Fibroblast of villous mesenchyme (primary cell): ENCODE data around the gene SOBP. TPM values are rescaled to one million over a fixed set of nuclear protein-coding genes. Genes with fewer than 3 reads are reported as not detected.

ENCODE experiments used
- DNase-seq: peaks from one replicate; pipeline ENCODE4 v3.0.0-alpha.2; 2010; ENCODE audit warnings: low read depth
- H3K4me3 ChIP-seq: 2 replicates; pipeline ENCODE4 v1.5.1; 2011; ENCODE audit warnings: low read depth, mild to moderate bottlenecking, low read length
- total RNA-seq: library from RNA; depleted of rRNA; stranded (reverse); fragments of >200 nt; gene quantifications from 2 replicates; pipeline ENCODE4 v1.2.3, GENCODE V29; 2012
- TF ChIP-seq, protein P1 (sequence below): IDR thresholded peaks from 2 replicates; pipeline ENCODE4 v1.5.1; 2012; ENCODE audit warnings: low read depth, mild to moderate bottlenecking, low read length; ENCODE audit not compliant: insufficient read depth

Gene SOBP
- total RNA-seq, 1 donor, result 1.3 TPM

DNA sequence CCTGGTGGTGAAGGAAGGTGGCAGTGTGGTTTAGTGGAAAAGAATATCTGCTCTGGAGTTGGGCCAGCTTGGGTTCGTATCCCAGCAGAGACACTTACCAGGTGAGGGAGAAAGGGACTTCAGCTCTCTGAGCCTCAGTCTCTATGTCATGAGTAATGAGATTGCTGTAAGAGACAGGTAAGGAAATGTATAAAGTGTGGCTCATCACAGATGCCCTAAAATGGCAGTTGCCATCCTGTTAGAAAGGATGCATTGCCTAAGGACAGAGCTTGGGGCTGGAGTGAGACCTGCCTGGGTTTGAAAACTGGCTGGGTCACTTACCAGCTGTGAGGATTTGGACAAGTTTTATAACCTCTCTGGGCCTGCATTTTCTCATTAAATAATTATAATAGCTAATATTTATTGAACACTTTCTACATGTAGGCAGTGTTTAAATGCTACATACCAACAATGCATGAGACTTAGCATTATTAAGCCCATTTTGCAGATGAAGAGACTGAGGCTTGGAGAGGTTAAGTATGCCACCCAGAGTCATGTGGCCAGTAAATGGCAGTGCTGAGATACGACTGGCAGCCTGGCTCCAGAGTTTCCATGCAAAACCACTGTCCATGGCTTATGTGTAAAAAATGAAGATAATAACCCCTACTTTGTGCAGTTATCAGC lies 157.0 kb downstream of the SOBP start:
- H3K4me3 ChIP-seq, result no peak overlapping the region
- TF ChIP-seq, protein P1, sequence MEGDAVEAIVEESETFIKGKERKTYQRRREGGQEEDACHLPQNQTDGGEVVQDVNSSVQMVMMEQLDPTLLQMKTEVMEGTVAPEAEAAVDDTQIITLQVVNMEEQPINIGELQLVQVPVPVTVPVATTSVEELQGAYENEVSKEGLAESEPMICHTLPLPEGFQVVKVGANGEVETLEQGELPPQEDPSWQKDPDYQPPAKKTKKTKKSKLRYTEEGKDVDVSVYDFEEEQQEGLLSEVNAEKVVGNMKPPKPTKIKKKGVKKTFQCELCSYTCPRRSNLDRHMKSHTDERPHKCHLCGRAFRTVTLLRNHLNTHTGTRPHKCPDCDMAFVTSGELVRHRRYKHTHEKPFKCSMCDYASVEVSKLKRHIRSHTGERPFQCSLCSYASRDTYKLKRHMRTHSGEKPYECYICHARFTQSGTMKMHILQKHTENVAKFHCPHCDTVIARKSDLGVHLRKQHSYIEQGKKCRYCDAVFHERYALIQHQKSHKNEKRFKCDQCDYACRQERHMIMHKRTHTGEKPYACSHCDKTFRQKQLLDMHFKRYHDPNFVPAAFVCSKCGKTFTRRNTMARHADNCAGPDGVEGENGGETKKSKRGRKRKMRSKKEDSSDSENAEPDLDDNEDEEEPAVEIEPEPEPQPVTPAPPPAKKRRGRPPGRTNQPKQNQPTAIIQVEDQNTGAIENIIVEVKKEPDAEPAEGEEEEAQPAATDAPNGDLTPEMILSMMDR, result no peak

DNA sequence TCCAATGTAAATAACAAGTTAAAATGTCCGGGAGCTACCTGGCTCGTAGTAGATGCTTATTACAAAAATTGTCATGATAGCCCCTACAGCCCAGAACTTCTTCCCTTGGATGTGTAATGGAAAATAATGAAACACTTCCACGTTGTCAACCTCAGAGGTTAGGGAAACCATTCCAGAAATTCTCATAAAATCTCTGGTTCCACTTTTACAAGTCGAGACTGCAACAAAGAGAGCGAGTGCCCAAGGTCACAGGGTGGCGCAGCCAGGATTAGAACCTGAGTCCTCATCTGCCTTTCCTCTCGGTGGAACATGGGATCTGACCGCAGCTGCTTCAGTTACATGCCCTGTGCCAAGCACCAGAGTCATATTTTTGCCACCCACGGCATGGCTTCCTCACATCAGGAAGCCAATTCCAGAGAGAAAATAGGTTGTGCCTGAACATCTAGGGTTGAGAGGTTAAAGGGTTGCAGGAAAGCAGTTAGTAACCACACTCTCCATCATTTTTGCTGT lies 157.6 kb downstream of the SOBP start:
- DNase-seq, result no peak
- no peak overlapping the region for H3K4me3 ChIP-seq
- TF ChIP-seq, protein P1, result no peak

More for the DNA sequence above, 157.0 kb downstream of the SOBP start:
- no peak for DNase-seq

DNA sequence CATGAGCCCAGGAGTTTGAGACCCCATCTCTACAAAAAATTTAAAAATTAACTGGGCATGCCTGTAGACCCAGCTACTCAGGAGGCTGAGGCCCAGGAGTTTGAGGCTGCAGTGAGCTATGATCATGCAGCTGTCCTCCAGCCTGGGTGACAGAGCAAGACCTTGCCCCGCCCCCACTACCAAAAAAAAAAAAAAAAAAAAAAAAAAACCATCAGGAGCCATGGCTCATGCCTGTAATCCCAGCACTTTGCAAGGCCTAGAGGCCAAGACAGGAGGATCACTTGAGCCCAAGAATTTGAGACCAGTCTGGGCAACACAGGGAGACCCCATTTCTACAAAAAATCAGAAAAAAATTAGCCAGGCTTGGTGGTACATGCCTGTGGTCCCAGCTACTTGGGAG lies 159.1 kb downstream of the SOBP start:
- H3K4me3 ChIP-seq, result no peak overlapping the region
- TF ChIP-seq, protein P1, result no peak
- DNase-seq, result no peak

DNA sequence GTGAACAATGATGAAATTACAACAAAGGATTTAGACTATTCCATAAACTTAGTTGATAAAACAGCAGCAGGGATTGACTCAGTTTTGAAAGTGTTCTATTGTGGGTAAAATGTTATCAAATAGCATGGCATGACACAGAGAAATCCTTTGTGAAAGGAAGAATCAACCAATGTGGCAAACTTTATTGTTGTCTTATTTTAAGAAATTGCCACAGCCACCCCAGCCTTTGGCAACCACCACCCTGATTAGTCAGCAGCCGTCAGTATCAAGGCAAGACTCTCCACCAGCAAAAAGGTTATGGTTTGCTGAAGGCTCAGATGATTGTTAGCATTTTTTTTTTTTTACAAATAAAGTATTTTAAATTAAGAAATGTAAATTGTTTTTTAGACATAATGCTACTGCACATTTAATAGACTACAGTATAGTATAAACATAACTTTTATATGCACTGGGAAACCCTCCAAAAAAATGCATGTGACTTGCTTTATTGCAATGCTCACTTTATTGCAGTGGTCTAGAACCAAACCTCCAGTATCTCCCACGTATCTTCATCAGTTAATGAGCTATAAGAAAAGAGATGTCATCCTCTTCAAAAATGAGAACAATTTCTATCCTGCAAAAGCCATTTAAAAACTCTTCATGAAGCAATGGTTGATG lies 162.7 kb downstream of the SOBP start:
- no peak for DNase-seq
- TF ChIP-seq, protein P1, result no peak
- no peak overlapping the region for H3K4me3 ChIP-seq

DNA sequence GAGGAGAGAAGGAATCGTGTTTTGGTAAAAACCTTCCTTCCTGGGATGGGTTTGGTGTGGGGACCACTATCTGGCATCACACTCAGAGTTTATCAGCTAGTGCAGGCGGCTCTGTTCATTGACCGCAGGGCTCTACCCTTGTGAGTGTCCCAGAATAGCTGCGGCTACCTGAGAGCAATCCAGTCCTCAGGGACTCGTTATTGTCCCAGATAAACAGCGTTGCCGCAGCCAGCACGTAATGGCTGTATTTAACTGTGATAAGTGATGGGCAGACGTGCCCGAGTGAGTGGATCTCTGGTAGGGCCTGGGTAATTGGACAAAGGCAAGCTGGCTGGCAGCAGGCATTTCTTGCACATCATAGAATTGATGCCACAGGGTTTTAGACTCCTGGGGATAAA lies 163.3 kb downstream of the SOBP start:
- no peak for DNase-seq
- TF ChIP-seq, protein P1, result no peak
- H3K4me3 ChIP-seq, result no peak overlapping the region

DNA sequence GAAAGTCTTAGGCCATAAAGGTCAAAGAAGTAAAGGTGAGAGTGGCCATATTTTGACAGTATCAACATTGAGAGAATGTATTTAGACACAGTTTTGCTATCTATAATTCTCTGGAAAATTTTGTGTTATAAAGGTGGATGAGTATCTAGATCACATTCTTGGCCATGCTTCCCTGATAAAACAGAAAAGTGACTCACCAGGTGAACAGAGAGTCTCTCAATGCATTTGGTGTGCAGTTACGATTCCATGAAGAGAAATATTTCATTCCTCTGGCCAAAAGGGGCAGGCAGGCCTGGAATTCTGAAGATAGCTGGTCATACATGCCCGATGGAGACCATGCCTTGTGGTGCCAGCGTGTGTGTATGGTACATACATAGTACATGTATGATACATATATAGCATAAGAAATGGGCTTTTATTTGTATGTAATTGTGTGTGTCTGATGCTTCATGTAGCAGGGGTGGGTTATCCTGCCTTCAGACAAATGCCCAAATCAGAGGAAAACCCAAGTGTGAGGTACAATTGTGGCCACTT lies 164.0 kb downstream of the SOBP start:
- no peak overlapping the region for H3K4me3 ChIP-seq
- DNase-seq, result no peak
- TF ChIP-seq, protein P1, result no peak
